ENCODE results near the gene EPS8L3. TPM values are rescaled to one million over a fixed set of nuclear protein-coding genes. Genes with fewer than 3 reads are reported as not detected.

The EPS8L3 gene
- total RNA-seq, 1 donor from 2014 or later = not detected

- no peak overlapping the region for H3K27ac Mint-ChIP-seq (ENCODE audit: unreplicated experiment)
- no peak for DNase-seq (ENCODE audit: low read depth, low spot score)
- H3K27me3 Mint-ChIP-seq (ENCODE audit: low read depth) = no peaks in the 10 kb centered on the region
- TF ChIP-seq, protein P1, sequence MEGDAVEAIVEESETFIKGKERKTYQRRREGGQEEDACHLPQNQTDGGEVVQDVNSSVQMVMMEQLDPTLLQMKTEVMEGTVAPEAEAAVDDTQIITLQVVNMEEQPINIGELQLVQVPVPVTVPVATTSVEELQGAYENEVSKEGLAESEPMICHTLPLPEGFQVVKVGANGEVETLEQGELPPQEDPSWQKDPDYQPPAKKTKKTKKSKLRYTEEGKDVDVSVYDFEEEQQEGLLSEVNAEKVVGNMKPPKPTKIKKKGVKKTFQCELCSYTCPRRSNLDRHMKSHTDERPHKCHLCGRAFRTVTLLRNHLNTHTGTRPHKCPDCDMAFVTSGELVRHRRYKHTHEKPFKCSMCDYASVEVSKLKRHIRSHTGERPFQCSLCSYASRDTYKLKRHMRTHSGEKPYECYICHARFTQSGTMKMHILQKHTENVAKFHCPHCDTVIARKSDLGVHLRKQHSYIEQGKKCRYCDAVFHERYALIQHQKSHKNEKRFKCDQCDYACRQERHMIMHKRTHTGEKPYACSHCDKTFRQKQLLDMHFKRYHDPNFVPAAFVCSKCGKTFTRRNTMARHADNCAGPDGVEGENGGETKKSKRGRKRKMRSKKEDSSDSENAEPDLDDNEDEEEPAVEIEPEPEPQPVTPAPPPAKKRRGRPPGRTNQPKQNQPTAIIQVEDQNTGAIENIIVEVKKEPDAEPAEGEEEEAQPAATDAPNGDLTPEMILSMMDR (conservative IDR thresholded peaks at IDR 0.05) = no peak
- no peak overlapping the region for H3K4me3 Mint-ChIP-seq
- peaks cover 7% of the 10 kb centered on the region for H3K4me1 Mint-ChIP-seq
- no peaks in the 10 kb centered on the region for H3K36me3 Mint-ChIP-seq (ENCODE audit: low read depth)
- no peaks in the 10 kb centered on the region for H3K9me3 Mint-ChIP-seq
Measured at GRCh38 chr1:109719337-109719837, 44.3 kb downstream of the EPS8L3 start.

DNA sequence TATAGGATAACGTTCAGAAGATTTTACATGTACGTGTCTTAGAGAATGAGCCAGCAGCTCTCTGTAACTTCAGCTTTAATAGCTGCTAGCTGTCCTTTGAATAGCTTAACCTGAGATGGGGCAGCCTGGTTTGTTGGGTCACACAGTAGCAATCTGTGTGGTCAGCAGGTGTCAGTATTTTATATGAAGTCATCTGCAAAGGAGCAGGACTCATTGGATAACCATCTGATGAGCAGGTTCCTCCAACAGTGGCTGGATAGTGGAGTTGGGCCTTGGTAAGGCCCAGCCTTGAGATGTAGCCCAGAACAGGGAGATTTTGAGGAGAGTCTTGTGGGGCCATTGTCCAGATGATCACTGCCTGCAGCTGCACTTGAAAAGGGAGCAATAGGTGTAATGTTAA, 45.2 kb downstream of the EPS8L3 start:
- no peaks in the 10 kb centered on the region for H3K9me3 Mint-ChIP-seq
- DNase-seq (ENCODE audit: low read depth, low spot score) = no peak
- H3K27me3 Mint-ChIP-seq (ENCODE audit: low read depth) = no peaks in the 10 kb centered on the region
- TF ChIP-seq, protein P1 (conservative IDR thresholded peaks at IDR 0.05) = no peak
- no peak overlapping the region for H3K4me3 Mint-ChIP-seq
- H3K27ac Mint-ChIP-seq (ENCODE audit: unreplicated experiment) = no peak overlapping the region
- no peaks in the 10 kb centered on the region for H3K36me3 Mint-ChIP-seq (ENCODE audit: low read depth)
- H3K4me1 Mint-ChIP-seq = peaks cover 12% of the 10 kb centered on the region

DNA sequence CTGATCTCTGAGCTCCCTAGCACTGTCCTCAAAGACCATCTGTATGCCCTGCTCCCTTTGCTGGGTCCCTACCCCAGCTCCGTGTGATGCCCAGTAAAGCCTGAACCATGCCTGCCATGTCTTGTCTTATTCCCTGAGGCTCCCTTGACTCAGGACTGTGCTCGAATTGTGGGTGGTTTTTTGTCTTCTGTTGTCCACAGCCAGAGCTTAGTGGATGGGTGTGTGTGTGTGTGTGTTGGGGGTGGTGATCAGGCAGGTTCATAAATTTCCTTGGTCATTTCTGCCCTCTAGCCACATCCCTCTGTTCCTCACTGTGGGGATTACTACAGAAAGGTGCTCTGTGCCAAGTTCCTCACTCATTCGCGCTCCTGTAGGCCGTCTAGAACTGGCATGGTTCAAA, 46.0 kb downstream of the EPS8L3 start:
- H3K4me1 Mint-ChIP-seq = peaks cover 12% of the 10 kb centered on the region
- no peak for DNase-seq (ENCODE audit: low read depth, low spot score)
- TF ChIP-seq, protein P1 (conservative IDR thresholded peaks at IDR 0.05) = no peak
- no peaks in the 10 kb centered on the region for H3K36me3 Mint-ChIP-seq (ENCODE audit: low read depth)
- H3K4me3 Mint-ChIP-seq = no peak overlapping the region
- H3K27me3 Mint-ChIP-seq (ENCODE audit: low read depth) = no peaks in the 10 kb centered on the region
- no peaks in the 10 kb centered on the region for H3K9me3 Mint-ChIP-seq
- H3K27ac Mint-ChIP-seq (ENCODE audit: unreplicated experiment) = no peak overlapping the region

GRCh38 chr1:109716570-109717090, 47.1 kb downstream of the EPS8L3 start:
- no peaks in the 10 kb centered on the region for H3K9me3 Mint-ChIP-seq
- H3K4me3 Mint-ChIP-seq = no peak overlapping the region
- no peak for DNase-seq (ENCODE audit: low read depth, low spot score)
- H3K27me3 Mint-ChIP-seq (ENCODE audit: low read depth) = no peaks in the 10 kb centered on the region
- no peak overlapping the region for H3K27ac Mint-ChIP-seq (ENCODE audit: unreplicated experiment)
- H3K4me1 Mint-ChIP-seq = peaks cover 12% of the 10 kb centered on the region
- TF ChIP-seq, protein P1 (conservative IDR thresholded peaks at IDR 0.05) = no peak
- H3K36me3 Mint-ChIP-seq (ENCODE audit: low read depth) = no peaks in the 10 kb centered on the region

GRCh38 chr1:109716121-109716520, 47.6 kb downstream of the EPS8L3 start:
- Mint-ChIP-seq H3K9me3 (no peaks in the 10 kb centered on the region), H3K4me1 (peaks cover 12% of the 10 kb centered on the region), H3K36me3 (ENCODE audit: low read depth) (no peaks in the 10 kb centered on the region), H3K27ac (ENCODE audit: unreplicated experiment) (no peak overlapping the region), H3K4me3 (no peak overlapping the region), H3K27me3 (ENCODE audit: low read depth) (no peaks in the 10 kb centered on the region)
- no peak for DNase-seq (ENCODE audit: low read depth, low spot score)
- TF ChIP-seq, protein P1 (conservative IDR thresholded peaks at IDR 0.05) = no peak

All from neural crest cell (in vitro differentiated cells).